Left ventricle myocardium superior (tissue), 1 donor: ENCODE data around the gene TNFRSF21. TPM values are rescaled to one million over a fixed set of nuclear protein-coding genes. Genes with fewer than 3 reads are reported as not detected.
"Not testable (repeated sequence)": the region's sequence is repeated elsewhere in the genome, so short reads cannot be mapped to it uniquely, and the experiment has no call there.

Experiments
- ATAC-seq: fragments of 200-7000 bp; cut with Tn5 transposase; one replicate; pipeline ENCODE4 v1.9.1; 2020; ENCODE audit warnings: mild to moderate bottlenecking, moderate library complexity
- DNase-seq: peaks from one replicate; pipeline ENCODE4 v3.0.0-alpha.2; 2020
- intact Hi-C: fragments of 100-400 bp; cut with micrococcal nuclease; formaldehyde crosslinking; loops from one replicate; pipeline ENCODE4 v1.11.0; 2022
- total RNA-seq: library from RNA; stranded (reverse); fragmentation: NEBNext Ultra II Directional; extraction: Animal tissue kit (Norgen Biotek cat#: 25700); gene quantifications from one replicate; pipeline ENCODE4 v1.2.1, GENCODE V29; 2021
- donor health status: DM: no; HTN: yes; CAD: no; lungs with severe emphysema.

TNFRSF21 gene
- total RNA-seq, 1 donor from 2014 or later, result 9.3 TPM

DNA sequence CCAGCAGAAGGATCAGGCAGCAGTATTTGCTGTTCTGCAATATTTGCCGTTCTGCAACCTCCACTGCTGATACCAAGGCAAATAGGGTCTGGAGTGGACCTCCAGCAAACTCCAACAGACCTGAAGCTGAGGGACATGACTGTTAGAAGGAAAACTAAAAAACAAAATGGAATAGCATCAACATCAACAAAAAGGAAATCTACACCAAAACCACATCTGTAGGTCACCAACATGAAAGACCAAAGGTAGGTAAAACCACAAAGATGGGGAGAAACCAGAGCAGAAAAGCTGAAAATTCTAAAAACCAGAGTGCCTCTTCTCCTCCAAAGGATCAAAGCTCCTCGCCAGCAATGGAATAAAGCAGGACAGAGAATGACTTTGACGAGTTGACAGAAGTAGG, 18.9 kb upstream of the TNFRSF21 start:
- ATAC-seq, intact Hi-C loops, DNase-seq: not testable (repeated sequence)

DNA sequence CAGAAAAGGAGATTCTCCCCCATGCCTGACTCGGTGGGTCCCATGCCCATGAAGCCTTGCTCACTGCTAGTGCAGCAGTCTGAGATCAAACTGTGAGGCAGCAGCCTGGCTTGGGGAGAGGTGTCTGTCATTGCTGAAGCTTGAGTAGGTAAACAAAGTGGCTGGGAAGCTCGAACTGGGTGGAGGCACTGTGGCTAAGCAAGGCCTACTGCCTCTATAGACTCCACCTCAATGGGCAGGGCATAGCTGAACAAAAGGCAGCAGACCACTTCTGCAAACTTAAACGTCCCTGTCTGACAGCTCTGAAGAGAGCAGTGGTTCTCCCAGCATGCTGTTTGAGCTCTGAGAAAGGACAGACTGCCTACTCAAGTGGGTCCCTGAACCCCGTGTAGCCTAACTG, 18.4 kb upstream of the TNFRSF21 start:
- ATAC-seq, intact Hi-C loops, DNase-seq: not testable (repeated sequence)

DNA sequence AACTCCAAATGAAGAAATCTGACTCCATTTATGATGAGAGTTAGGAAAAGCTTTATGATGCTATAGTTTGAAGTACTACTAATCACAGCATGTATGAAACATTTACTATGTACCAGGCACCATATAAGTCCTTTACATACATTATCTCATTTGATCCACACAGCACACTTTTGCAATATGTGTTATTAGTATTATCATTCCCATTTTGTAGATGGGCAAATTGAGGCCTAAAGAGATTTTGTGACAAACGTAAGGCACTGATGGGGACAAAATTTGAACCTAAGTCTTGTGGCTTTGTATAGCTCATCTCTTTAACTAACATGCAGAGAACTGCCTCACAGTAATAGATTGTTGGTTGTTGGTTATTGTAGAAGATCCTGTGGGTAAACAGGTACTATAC, 14.2 kb upstream of the TNFRSF21 start:
- DNase-seq (no peak), ATAC-seq (no peak)
- intact Hi-C loops, result no loop called here

DNA sequence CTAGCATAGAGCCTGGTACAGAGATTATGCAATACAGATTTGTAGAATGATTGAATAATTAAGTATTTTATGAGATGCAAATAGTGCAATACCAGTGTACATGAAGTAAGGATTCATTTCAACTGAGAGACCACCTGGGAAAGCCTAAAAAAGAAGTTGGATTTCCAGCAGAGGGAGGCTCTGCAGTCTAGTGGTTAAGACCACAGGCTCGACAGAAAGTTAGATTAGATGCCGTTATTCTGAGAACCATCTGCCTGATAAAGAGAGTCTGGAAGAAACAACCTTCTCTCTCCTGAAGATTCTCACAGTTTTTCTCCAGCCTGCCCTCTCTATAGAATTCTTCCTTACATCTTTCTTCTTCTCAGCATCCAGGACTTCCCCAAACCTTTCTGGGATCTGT, 13.6 kb upstream of the TNFRSF21 start:
- no peak for DNase-seq
- intact Hi-C loops, result no loop called here
- ATAC-seq, result no peak

DNA sequence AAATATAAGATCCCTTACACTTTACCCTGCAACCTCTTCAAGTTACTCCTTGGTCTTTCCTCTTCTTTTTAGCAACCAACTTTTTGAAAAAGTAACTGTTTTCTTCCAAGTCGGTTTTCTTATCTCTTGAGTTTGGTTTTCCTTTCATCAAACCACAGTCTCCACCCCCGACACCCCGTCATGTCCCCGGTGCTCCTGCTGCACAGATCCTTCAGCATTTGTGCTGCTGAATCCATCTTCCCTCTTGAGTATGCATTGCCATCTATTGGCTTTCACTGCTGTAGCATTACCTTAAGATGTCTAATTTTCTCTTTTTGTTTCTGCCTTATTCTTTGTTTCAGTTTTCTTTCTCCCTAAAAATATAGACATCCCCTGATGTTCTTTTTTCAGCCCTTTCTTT, 11.9 kb upstream of the TNFRSF21 start:
- ATAC-seq (no peak), DNase-seq (no peak)
- intact Hi-C loops, result no loop called here

DNA sequence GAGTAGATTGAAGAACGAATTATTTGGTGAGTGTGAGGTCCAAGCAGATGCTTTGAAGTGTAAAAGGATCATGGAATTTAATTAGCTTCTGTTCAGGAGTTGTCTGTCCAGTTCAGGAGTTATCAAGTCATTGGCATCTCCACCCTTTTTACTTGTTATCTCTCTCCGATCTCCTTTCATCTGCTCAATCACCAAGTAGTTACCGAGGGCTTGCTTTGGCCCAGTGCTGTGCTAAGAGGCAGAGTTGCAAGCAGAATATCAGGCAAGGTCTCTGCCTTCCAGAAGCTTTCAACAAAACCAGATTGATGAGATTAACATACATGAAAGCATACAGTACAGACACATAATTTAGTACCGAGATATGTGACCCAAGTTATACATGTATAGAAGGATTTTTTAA, 10.2 kb upstream of the TNFRSF21 start:
- no peak for DNase-seq
- intact Hi-C loops, result no loop called here
- ATAC-seq, result no peak

DNA sequence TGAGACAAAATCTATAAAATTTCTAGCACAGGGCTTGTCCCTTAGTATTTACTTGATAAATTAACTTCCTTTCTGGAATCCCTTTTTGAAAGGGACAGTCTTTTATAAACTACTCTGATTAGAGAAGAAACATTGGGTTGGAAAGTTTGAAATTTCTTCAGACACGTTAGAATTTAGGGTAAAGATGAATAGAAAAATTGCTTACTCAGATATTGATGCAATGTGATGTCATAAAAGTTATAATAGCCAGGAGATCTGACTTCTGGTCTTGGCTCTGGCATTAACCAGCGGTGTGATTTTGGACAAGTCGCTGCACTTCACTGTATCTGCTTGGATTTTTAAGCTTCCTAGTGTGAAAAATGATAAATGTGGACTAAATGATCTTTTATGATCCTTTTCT, 9.7 kb upstream of the TNFRSF21 start:
- no peak for ATAC-seq
- DNase-seq, result no peak
- intact Hi-C loops, result no loop called here

DNA sequence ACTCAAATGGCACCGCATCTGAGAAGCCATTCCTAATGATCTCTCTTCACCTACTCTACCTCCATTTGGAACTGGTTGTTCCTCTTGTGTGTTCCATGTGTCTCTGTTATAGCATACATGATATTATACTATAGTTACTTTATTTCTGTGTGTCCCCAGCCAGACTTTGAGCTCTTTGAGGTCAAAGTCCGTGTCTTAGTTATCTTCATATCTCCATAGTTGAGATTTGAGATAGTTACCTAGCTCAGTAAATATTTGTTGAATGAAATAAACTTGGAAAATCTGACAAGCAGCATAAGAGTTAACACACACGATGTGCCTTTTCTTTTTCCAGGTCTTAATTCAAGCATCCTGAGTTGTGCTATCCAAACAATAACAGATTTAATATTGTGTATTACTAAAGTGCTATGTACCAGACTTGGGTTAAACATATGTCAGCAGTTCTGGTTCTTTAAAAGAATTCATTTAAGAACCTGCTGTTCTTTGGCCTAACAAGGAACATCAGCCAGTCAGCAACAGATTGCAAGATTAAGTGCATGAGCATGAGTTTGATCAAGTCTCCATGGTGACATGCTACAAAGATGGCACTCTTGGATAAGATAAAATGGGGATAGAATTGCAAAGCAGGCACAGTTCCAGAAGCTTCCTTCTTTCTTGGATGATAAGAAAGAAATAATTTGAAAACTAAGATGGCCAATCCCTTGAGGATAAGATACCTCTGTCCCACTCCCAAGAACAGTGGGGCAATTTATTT, 8.7 kb upstream of the TNFRSF21 start:
- ATAC-seq (no peak), DNase-seq (no peak)
- intact Hi-C loops, result no loop called here

DNA sequence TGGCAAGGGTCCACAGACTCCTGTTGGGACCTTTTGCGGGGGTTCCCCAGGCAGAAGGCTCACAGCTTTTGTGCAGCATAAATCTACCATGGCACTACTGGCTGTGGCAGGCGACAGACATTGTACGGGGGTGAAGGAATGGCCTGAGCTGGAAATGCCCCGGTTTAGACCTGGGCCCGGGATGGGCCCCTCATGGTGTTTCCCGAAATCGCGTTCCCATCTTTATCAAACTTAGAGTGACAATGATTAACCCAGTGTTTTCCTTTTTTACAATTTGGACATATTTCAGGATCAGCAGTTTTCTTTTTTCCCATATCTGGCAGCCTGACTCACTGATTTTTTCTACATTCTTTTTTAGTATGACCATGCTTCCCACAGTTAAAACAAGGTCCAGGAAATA, 5.5 kb upstream of the TNFRSF21 start:
- ATAC-seq, DNase-seq, intact Hi-C loops: not testable (repeated sequence)

DNA sequence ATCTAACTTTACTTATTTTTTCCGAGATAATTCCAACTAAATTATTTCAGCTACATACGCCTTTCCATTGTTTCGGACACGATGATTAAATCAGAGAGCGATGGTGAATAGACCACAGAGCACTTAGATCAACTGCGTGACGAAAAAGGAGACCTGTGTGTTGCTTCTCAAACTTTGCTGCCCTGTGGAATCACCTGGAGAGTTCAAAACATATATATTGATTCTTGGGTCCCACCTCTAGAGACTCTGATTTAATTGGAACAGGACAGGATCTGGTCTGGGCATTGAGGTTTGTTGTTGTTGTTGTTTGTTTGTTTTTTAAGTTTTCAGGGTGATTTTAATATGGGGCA, 401 bp upstream of the TNFRSF21 start:
- intact Hi-C loops, result loop anchor here (5.0 kb wide), 1 partner anchor 213 kb away; no protein-coding TSS in a partner anchor
- ATAC-seq, result no peak

DNA sequence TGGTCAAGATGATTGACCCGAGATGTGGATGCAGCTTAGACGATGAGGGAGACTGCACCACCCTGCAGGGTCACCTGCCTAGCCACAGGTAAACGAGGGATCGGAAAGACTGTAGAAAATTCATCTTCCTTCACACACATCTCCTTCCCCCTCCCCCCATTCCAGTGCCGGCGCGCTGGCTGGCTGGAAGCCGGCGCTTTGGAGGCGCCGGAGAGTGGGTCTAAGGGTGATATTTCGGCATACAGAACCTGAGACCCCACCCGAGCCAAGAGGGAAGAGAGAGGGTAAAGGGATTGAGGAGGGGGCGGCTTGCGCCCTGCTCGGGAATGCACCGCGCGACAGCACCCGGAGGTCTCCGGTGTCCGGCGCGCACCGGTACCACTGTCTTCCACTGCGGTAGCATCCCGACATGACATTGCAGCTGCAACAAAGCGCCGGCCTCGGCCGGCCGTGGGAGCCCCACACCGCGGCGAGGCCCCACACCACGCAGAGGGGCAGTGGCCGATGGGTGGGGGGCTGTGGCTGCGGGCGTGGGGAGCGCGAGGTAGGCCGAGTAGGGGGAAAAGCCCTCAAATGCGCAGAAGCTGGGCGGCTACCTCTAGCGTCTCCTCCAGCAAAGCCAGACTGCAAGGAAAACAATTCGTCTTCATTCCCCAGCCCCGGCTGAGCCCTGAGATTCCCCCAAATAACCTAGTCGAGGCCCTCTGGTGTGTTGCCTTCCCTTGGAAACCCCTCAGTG, 984 bp downstream of the TNFRSF21 start:
- peak; percentile 56 for ATAC-seq
- intact Hi-C loops, result no loop called here
- peak; percentile 52 for DNase-seq

More for the DNA sequence above, 401 bp upstream of the TNFRSF21 start:
- DNase-seq, result no peak

DNA sequence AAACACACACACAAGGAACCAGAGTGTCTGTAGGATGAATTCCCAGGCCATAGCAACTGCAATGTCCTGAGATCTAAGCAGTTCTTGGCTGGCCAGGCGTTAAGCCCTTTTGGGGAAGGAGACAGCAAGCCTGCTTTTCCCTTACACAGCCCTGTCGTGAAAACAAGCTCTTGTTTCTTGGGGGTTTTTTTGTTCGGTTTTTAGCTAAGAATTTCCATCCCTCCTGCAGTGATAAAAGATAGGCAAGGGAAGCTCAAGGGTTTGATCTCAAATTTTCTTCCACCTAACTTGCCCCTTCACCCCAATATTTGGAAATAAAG, 1.5 kb downstream of the TNFRSF21 start:
- intact Hi-C loops, result no loop called here
- ATAC-seq (no peak), DNase-seq (no peak)

DNA sequence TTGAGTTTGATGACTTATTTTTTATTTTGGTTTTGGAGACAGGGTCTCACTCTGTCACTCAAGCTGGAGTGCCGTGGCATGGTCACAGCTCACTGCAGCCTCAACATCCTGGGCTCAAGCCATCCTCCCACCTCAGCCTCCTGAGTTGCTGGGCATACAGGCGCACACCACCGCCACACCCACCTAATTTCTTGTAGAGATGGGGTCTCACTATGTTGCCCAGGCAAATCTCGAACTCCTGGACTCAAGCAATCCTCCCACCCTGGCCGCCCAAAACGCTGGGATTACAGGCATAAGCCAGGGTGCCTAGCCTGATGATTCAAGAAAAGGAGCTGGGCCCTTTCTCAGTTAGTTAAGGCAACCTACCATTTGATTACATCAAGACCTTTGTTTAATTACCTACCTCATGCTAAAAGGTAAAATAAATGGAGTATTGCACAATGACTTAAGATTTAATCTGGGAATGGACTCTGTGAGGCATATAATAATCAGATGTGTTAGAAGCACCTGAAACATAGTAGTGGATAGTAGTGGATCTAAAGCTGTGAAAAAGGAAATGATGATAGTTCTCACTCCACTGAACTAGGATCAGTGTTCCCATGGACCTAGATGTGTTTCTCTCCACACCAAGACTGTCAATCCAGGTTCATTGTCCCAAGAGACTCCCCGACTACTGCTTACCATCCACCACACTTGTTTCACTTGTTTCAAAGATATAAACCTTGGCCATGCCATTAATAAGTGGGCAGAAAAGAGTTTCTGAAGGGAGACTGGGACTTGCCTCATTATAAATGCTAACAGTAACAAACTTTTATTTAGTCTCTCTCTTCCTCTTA, 2.1 kb downstream of the TNFRSF21 start:
- intact Hi-C loops, result no loop called here
- no peak for ATAC-seq

DNA sequence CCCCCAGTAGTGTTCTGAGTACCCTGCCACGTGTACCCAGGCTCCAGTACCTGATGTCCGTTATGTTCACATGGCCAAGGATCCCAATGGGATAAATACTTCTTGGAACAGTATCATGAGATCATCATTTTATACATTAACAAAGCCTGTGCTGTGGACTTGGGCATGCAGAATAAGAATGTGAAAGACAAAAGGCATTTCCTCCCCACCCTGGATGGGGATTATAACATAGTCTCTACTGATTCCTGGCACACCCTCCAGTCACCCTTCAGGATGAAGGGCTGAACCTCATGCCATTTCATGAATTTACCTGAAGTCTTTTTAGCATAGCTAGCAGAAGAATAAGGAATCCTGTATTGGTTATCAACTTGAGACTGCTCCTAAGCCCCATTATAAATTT, 2.8 kb downstream of the TNFRSF21 start:
- ATAC-seq (no peak), DNase-seq (no peak)
- intact Hi-C loops, result no loop called here

More for the DNA sequence above, 2.1 kb downstream of the TNFRSF21 start:
- no peak for DNase-seq

DNA sequence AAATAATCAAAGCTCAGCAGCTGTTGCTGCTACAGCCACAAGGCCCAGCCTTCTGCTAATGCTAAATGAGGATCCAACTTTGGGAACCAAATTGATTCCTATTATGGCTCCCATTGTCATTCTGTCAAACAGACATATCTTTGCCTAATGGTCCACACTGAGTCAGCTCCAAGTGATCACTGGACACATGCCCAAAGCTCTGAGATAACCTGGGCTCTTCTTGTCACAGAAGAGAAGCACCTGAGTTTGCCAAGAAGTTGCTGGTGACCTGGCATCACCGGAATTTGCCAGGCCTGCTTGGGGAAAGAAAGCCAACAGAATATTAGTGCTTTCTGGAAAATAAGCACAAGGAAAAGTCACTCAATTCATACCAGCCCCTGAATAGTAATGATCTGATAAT, 5.8 kb downstream of the TNFRSF21 start:
- DNase-seq (no peak), ATAC-seq (no peak)
- intact Hi-C loops, result no loop called here

DNA sequence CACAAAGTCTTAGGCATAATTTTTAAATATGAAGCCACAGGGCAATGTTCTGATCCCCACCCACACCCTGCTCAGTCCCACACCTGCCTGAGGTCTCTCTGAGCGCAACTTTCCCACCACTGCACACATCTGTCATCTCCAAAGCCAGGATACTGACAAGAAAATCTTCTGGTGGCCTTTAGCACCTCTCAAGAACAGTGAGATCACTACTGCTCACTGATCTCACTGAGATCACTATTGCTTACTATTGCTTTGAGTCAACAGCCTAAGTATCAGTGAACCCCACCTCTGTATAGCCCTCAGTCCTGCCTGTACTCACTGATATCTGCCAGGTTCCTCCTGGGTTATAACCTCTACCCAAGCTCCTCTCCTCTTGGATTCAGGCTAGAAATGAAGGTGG, 6.4 kb downstream of the TNFRSF21 start:
- intact Hi-C loops, result no loop called here
- ATAC-seq (no peak), DNase-seq (no peak)

DNA sequence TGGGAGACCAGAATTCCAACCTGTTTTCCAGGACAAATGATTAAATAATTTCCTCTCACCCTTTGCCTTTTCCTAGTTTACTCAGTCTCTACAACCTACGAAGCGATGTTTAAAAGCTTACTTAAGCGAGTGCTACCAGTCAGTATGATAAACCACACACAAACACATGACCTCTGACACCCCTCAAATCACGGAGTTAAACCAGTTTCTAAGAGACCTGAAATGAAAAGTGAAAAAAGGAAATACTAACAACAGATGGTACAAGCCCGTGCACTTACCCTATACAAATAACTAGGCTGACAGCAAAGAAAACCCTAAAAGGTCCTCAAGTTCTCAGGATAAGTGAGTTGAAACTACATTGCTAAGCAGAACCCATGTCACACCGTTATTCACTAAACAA, 7.7 kb downstream of the TNFRSF21 start:
- ATAC-seq, result no peak
- intact Hi-C loops, result no loop called here

DNA sequence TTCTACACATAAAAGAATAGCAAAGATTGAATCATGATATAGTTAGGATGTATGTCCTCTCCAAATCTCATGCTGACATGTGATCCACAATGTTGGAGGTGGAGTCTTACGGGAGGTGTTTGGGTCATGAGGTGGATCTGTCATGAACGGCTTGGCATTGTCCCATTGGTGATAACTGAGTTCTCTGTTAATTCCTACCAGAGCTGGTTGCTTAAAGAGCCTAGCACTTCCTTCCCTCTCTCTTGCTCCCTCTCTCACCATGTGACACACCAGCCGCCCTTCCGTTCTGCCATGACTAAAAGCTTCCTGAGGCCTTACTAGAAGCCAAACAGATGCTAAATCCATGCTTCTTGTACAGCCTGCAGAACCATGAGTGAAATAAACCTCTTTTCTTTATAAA, 8.3 kb downstream of the TNFRSF21 start:
- no peak for ATAC-seq
- no peak for DNase-seq
- intact Hi-C loops, result no loop called here

More for the DNA sequence above, 7.7 kb downstream of the TNFRSF21 start:
- no peak for DNase-seq

DNA sequence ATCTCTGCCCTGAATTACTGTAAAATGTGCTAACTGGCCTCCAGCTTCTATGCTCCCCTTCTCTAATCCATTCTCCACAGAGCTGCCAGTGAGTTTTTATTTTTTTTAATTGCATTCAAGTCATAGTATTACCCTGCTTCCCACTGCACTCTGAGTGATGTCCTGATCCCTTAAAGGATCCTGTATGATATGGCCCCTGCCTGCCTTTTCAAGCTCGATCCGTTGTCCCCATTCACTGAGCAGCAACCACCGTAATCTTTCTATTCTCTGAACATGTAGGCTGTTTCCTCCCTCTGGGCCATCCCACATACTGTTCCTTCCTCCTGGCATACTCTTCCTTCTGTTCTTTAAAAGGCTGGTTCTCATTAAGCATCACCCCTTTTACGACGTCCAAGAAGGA, 9.3 kb downstream of the TNFRSF21 start:
- ATAC-seq (no peak), DNase-seq (no peak)
- intact Hi-C loops, result no loop called here

DNA sequence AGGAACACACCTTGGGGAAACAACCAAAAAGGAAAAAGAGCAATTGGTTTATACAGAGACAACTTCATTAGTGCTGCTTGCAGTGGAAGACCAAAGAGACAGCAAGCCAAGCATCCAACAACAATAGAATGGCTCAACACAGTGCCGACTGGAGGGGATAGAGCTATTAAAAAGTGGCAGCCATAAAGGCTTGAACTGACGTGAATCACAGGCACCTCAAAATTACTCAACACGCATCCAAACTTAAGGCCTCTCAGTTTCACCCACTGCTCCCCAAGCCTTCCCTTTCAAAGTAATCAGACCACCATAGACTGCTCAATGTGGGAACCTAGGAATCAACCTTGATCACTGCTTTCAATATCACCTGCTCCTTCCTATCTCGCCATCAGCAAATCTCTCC, 9.7 kb downstream of the TNFRSF21 start:
- intact Hi-C loops, result no loop called here
- no peak for ATAC-seq
- DNase-seq, result no peak
